PC-3 (cell line): ENCODE measurements around the gene CCL20. TPM values are rescaled to one million over a fixed set of nuclear protein-coding genes. Genes with fewer than 3 reads are reported as not detected.

Experiments used
- ATAC-seq: fragments of 200-7000 bp; cut with Tn5 transposase; 2 replicates; pipeline ENCODE4 v1.9.1; 2020; ENCODE audit warnings: mild to moderate bottlenecking, moderate library complexity
- BruUV-seq: library from RNA; stranded (reverse); fragments of 400-500 nt; replicated peaks from 2 replicates; lab custom pipeline; 2021; lab: Mats Ljungman, UMichigan
- CTCF ChIA-PET: fragments of 300-600 bp; sonication (Branson Sonifier 250); formaldehyde crosslinking; loops from one replicate; lab custom pipeline; 2022; ENCODE audit warnings: antibody characterized with exemption; lab: Charles Lee
- POLR2A ChIA-PET: fragments of 300-600 bp; sonication (Branson Sonifier 250); formaldehyde crosslinking; loops from one replicate; lab custom pipeline; 2022; ENCODE audit warnings: antibody characterized with exemption; ENCODE audit not compliant: unreplicated experiment; lab: Charles Lee
- DNase-seq: peaks from one replicate; pipeline ENCODE4 v3.0.0-alpha.2; 2015
- H2AFZ ChIP-seq: fragments of 300-600 bp; sonication (generic); 2 replicates; pipeline ENCODE4 v1.6.0; 2016; ENCODE audit warnings: antibody characterized with exemption, low read length
- H3F3A ChIP-seq: fragments of 300-600 bp; sonication (generic); one replicate; pipeline ENCODE4 v1.6.0; 2017; ENCODE audit warnings: antibody characterized with exemption, low read length, control low read depth, mild to moderate bottlenecking; ENCODE audit not compliant: unreplicated experiment
- H3K27ac ChIP-seq: fragments of 300-600 bp; sonication (generic); 2 replicates; pipeline ENCODE4 v1.5.1; 2016; ENCODE audit warnings: mild to moderate bottlenecking, low read length
- H3K27me3 ChIP-seq: fragments of 300-600 bp; sonication (generic); 2 replicates; pipeline ENCODE4 v1.6.1; 2016; ENCODE audit warnings: low read length, mixed read lengths
- H3K36me3 ChIP-seq: fragments of 300-600 bp; sonication (generic); 2 replicates; pipeline ENCODE4 v1.6.1; 2016; ENCODE audit warnings: low read depth, mixed run types, low read length, mixed read lengths
- H3K4me1 ChIP-seq: fragments of 300-600 bp; sonication (generic); 2 replicates; pipeline ENCODE4 v1.5.1; 2016; ENCODE audit warnings: low read length; ENCODE audit not compliant: insufficient read depth
- H3K4me2 ChIP-seq: fragments of 300-600 bp; sonication (generic); 2 replicates; pipeline ENCODE4 v1.6.0; 2016; ENCODE audit warnings: low read length
- H3K4me3 ChIP-seq: fragments of 300-600 bp; sonication (generic); 2 replicates; pipeline ENCODE4 v1.5.1; 2016; ENCODE audit warnings: mild to moderate bottlenecking, low read length, mixed read lengths
- H3K79me2 ChIP-seq: fragments of 300-600 bp; sonication (generic); 2 replicates; pipeline ENCODE4 v1.6.1; 2017; ENCODE audit warnings: low read length, mixed read lengths
- H3K9ac ChIP-seq: fragments of 300-600 bp; sonication (generic); 2 replicates; pipeline ENCODE4 v1.6.0; 2016; ENCODE audit warnings: mild to moderate bottlenecking, low read length
- H3K9me2 ChIP-seq: fragments of 300-600 bp; sonication (generic); replicated peaks from 2 replicates; pipeline ENCODE4 v1.6.1; 2016; ENCODE audit warnings: mixed run types, low read length, mixed read lengths
- H3K9me3 ChIP-seq: fragments of 300-600 bp; sonication (generic); 2 replicates; pipeline ENCODE4 v1.6.1; 2016; ENCODE audit warnings: low read length, mixed read lengths
- H4K20me1 ChIP-seq: fragments of 300-600 bp; sonication (generic); 2 replicates; pipeline ENCODE4 v1.6.1; 2016; ENCODE audit warnings: low read length, mixed read lengths
- EZH2 ChIP-seq: fragments of 300-600 bp; sonication (generic); IDR thresholded peaks from one replicate; pipeline ENCODE4 v1.6.1; 2017; ENCODE audit warnings: antibody characterized with exemption, mild to moderate bottlenecking, low read length; ENCODE audit not compliant: unreplicated experiment
- EZH2phosphoT487 ChIP-seq: fragments of 300-600 bp; sonication (generic); IDR thresholded peaks from 2 replicates; pipeline ENCODE4 v1.6.1; 2018; ENCODE audit warnings: mild to moderate bottlenecking, antibody characterized with exemption, low read length, borderline replicate concordance
- intact Hi-C: fragments of 100-400 bp; cut with micrococcal nuclease; formaldehyde crosslinking; loops from 2 replicates; pipeline ENCODE4 v1.9.0; 2023
- total RNA-seq: library from RNA; depleted of rRNA; stranded (reverse); fragments of >200 nt; gene quantifications from 2 replicates; pipeline ENCODE4 v1.2.3, GENCODE V29; 2014
- TF ChIP-seq, protein P1 (sequence below): fragments of 300-600 bp; sonication (generic); conservative IDR thresholded peaks from 2 replicates; pipeline ENCODE4 v1.5.1; 2017; ENCODE audit warnings: antibody characterized with exemption, low read depth, mild to moderate bottlenecking, low read length

The CCL20 gene
- total RNA-seq, 1 experiment from 2014 or later, result 1.8 TPM

DNA sequence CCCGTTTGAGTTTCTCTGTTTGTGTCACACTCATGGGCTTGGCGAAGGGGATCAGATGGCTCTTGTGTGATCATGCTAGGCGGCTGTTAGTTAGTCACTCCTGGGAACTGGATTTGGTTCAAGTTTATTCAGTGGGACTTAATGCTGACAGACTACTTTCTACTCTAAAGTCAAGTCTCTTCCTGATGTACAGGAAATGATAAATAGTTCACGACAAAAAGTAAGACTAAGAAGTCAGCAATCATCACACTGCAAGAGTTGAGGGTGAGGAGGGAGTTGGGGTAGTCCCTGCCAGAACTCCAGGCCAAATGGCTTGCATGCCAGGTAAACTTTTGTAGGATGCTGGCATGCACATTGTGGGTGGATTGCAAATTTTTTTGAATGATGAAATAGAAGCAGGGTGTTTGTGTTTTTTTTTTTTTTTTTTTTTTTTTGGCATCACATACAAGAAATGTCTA is 25.1 kb upstream of the CCL20 start:
- H3K36me3 ChIP-seq, result no peaks in the 10 kb centered on the region
- ChIA-PET CTCF (no interaction called here), POLR2A (no interaction called here)
- no peak overlapping the region for H3K4me3 ChIP-seq
- no peaks in the 10 kb centered on the region for H3K9me3 ChIP-seq
- no peaks in the 10 kb centered on the region for H3K9me2 ChIP-seq
- no TSS peak for BruUV-seq
- no peaks in the 10 kb centered on the region for H4K20me1 ChIP-seq
- ATAC-seq, result no peak; the same call in 1 of the 2 replicates
- H2AFZ ChIP-seq, result peak overlapping the region; percentile 14; the same call in 1 of the 2 replicates
- H3K4me1 ChIP-seq, result no peaks in the 10 kb centered on the region
- no peak overlapping the region for H3K9ac ChIP-seq
- intact Hi-C loops, result no loop called here
- H3K79me2 ChIP-seq, result no peaks in the 10 kb centered on the region
- no peak overlapping the region for H3K27ac ChIP-seq
- TF ChIP-seq EZH2phosphoT487, result no peak
- TF ChIP-seq, protein P1, sequence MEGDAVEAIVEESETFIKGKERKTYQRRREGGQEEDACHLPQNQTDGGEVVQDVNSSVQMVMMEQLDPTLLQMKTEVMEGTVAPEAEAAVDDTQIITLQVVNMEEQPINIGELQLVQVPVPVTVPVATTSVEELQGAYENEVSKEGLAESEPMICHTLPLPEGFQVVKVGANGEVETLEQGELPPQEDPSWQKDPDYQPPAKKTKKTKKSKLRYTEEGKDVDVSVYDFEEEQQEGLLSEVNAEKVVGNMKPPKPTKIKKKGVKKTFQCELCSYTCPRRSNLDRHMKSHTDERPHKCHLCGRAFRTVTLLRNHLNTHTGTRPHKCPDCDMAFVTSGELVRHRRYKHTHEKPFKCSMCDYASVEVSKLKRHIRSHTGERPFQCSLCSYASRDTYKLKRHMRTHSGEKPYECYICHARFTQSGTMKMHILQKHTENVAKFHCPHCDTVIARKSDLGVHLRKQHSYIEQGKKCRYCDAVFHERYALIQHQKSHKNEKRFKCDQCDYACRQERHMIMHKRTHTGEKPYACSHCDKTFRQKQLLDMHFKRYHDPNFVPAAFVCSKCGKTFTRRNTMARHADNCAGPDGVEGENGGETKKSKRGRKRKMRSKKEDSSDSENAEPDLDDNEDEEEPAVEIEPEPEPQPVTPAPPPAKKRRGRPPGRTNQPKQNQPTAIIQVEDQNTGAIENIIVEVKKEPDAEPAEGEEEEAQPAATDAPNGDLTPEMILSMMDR, result no peak
- TF ChIP-seq EZH2, result no peak
- H3K4me2 ChIP-seq, result no peak overlapping the region
- DNase-seq, result peak; percentile 58
- H3F3A ChIP-seq, result no peaks in the 10 kb centered on the region
- no peaks in the 10 kb centered on the region for H3K27me3 ChIP-seq

DNA sequence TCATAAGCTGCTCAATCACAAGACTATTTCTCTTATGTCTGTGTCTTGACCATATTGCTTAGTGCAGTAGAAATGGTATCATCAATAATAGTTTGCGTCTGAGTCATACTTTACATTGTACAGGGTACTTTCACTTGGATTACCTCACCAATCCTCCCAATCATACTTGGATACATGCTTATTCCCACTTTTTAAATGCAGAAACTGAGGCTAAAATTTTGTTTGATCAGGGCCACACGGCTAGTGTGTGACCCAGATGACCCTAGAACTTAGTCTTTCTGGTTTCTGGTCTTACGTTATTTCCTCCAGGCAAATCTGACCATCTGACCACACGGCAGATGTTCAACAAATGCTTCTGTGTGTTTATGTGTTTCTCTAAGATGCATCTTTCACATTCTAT is 23.8 kb upstream of the CCL20 start:
- Histone ChIP-seq H3F3A (no peaks in the 10 kb centered on the region), H3K4me2 (no peak overlapping the region), H3K4me1 (no peaks in the 10 kb centered on the region), H3K27me3 (no peaks in the 10 kb centered on the region), H3K27ac (no peak overlapping the region), H3K36me3 (no peaks in the 10 kb centered on the region), H3K9me3 (no peaks in the 10 kb centered on the region), H2AFZ (no peak overlapping the region), H3K4me3 (no peak overlapping the region), H4K20me1 (no peaks in the 10 kb centered on the region), H3K9ac (no peak overlapping the region), H3K9me2 (no peaks in the 10 kb centered on the region), H3K79me2 (no peaks in the 10 kb centered on the region)
- ATAC-seq (no peak), DNase-seq (peak; percentile 14)
- intact Hi-C loops, result no loop called here
- ChIA-PET POLR2A (no interaction called here), CTCF (no interaction called here)
- TF ChIP-seq EZH2phosphoT487 (no peak), EZH2 (no peak)
- TF ChIP-seq, protein P1, result no peak
- no TSS peak for BruUV-seq

DNA sequence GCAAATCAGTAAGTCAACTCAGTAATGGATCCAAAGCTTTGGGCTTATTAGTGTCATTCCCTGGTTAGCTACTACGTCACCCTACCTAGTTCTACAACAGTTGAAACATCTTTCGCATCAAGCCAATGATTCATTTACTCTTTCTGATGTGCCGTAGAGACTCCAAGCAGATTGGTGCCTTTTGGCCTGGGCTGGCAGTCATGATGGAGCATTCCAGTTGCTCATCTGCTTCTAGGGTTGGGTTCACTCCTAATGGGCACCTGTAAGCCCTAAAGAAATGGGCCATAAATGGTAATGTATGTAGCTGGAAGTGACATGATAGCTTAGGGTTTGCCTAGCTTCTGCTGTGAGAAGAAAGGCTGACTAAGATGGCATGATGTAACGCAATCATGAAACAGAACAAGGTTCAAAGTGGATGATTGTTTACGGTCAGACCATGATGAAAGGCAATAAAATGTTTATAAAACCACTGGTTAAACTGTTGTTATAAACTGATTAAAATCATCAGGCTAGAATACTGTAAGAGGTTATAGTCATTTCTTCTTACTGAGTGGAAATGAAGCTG is 20.4 kb upstream of the CCL20 start:
- no peak for TF ChIP-seq EZH2phosphoT487
- TF ChIP-seq, protein P1, result no peak
- TF ChIP-seq EZH2, result no peak
- no peaks in the 10 kb centered on the region for H3F3A ChIP-seq
- POLR2A ChIA-PET, result no interaction called here
- H3K9ac ChIP-seq, result no peak overlapping the region
- H3K9me3 ChIP-seq, result no peaks in the 10 kb centered on the region
- CTCF ChIA-PET, result no interaction called here
- no peak overlapping the region for H2AFZ ChIP-seq
- no TSS peak for BruUV-seq
- H3K4me1 ChIP-seq, result peaks cover 15% of the 10 kb centered on the region
- H3K4me3 ChIP-seq, result no peak overlapping the region
- H3K4me2 ChIP-seq, result no peak overlapping the region
- no peak for ATAC-seq
- no peaks in the 10 kb centered on the region for H4K20me1 ChIP-seq
- no peaks in the 10 kb centered on the region for H3K27me3 ChIP-seq
- no peak overlapping the region for H3K27ac ChIP-seq
- no peaks in the 10 kb centered on the region for H3K79me2 ChIP-seq
- no peaks in the 10 kb centered on the region for H3K36me3 ChIP-seq
- no peaks in the 10 kb centered on the region for H3K9me2 ChIP-seq
- no peak for DNase-seq
- intact Hi-C loops, result no loop called here
